GM12873 (cell line): Measurements from ENCODE around the gene MXD4.

ENCODE experiments used
- TF ChIP-seq, protein P1 (sequence below): IDR thresholded peaks from 2 replicates; pipeline ENCODE4 v1.5.1; 2012; ENCODE audit warnings: low read depth, mild to moderate bottlenecking, moderate library complexity, low read length, control low read depth; ENCODE audit not compliant: insufficient read depth; ENCODE audit errors: missing control alignments

The MXD4 gene

DNA sequence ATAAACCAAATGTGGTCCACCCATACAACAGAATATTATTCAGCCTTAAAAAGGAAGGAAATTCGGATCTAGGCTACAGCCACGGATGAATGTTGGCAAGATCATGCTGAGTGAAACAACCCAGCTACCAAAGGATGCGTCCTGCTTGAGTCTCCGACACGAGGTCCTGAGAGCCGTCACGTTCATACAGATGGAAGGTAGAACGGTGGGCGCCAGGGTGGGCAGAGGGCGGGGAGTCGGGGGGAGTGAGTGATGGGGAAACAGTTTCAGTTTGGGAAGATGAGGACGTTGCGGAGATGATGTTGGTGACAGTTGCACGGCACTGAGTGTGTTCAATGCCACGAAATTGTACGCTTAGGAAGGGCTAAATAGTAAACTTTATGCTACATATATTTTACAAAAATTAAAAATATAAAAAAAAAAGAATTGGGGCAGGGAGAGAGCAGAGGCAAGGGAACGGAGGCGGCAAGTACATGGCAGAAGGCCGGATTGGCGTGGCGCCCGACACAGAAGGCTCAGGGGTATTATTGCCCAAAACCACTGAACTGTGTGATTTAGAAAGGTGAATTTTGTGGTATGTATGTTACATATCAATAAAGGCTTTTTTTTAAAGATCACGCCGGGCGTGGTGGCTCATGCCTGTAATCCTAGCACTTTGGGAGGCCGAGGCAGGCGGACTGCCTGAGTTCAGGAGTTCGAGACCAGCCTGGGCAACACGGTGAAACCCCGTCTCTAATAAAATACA, 14.8 kb upstream of the MXD4 start:
- TF ChIP-seq, protein P1, sequence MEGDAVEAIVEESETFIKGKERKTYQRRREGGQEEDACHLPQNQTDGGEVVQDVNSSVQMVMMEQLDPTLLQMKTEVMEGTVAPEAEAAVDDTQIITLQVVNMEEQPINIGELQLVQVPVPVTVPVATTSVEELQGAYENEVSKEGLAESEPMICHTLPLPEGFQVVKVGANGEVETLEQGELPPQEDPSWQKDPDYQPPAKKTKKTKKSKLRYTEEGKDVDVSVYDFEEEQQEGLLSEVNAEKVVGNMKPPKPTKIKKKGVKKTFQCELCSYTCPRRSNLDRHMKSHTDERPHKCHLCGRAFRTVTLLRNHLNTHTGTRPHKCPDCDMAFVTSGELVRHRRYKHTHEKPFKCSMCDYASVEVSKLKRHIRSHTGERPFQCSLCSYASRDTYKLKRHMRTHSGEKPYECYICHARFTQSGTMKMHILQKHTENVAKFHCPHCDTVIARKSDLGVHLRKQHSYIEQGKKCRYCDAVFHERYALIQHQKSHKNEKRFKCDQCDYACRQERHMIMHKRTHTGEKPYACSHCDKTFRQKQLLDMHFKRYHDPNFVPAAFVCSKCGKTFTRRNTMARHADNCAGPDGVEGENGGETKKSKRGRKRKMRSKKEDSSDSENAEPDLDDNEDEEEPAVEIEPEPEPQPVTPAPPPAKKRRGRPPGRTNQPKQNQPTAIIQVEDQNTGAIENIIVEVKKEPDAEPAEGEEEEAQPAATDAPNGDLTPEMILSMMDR: no peak

DNA sequence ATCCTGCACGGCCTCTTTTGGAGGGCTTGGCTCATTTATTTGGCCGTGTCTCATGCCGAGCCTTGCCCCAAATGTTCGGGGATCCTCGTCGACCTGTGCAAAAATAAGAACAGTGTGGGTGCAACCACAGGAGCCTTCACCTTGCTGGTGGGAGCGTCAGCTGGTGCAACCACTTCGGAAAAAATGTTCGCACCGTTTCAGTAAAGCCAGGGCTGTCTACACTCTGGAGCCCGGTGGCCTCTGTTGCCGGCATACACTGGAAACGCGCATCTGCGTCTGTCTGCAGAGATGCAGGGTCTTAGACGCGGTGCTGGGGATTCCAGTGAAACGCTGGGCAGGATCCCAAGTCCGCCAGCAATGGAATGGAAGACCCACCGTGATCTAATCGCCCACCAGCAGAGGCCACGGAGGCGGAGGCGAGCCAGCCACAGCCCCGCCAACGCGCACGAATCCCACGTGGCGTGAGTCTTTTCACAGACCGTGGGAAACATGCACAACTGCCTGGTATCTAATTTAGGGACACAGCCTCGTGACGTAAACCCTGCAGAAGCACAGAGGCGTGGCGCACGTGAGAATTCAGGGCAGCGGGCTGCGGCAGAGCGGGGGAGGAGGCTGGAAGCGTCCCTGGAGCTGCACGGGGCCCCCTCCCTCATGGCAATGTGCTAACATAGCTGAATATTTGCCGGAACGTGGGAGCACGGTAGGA, 13.8 kb upstream of the MXD4 start:
- TF ChIP-seq, protein P1: no peak

DNA sequence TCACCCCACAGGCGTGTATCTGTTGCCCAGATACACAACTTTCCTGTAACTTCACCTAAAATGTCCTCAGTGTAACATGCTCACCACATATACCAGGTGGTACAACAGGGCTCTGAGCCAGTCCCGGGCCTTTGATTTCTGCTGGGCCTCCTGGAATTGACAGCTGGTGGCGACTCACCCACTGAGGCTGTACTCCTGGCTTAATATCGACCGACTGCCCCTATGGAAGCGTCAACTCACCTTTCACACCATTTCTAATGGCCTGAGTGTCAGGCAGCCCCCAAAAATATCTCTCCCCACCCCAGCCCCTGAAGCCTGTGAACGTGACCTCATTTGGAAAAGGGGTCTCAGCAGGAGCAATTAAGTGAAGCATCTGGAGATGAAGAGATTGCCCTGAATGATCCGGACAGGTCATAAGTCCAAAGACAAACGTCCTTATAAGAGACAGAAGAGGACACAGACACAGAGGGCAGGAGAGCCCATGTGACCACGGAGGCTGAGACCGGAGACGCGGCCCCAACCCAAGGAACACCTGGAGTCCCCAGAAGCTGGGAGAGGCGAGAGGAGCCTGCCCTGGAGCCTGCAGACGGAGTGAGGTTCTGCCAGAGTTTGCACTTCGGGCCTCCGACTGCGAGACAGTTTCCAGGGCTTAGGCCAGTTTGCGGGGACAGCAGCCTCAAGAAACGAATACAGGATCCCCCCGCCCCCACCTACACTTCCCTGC, 12.6 kb upstream of the MXD4 start:
- TF ChIP-seq, protein P1: no peak

DNA sequence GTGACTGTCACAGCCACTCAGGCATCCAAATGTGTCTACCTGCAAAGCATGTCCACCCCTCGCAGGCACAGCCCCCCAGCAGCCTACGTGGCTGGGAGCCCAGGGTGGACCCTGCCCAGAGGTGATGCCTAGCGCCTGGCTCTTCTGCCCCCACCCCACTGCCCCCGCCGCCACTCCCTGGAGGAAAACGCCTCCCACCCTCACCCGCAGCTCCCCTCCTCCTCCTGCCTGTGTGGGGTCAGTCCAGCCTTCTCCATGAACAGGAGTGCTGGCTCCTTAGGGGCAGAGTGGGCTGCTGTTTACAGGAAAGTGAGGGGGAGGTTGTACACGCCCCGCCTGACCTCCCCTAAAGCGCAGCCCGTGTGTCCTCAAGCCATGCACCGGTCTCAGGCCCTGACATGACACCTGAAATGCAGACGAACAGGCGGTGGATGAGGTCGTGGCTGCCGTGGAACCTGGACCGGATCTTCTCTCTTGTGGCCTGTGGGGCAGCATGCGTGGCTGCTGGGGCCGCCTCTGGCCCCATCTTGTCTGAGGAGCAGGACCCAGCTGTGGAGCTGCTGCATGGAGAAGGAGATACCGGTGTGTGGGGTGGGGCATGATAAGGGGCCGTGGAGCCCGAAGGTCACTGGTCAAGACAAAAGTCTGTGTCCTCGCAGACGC, 11.9 kb upstream of the MXD4 start:
- TF ChIP-seq, protein P1: no peak

DNA sequence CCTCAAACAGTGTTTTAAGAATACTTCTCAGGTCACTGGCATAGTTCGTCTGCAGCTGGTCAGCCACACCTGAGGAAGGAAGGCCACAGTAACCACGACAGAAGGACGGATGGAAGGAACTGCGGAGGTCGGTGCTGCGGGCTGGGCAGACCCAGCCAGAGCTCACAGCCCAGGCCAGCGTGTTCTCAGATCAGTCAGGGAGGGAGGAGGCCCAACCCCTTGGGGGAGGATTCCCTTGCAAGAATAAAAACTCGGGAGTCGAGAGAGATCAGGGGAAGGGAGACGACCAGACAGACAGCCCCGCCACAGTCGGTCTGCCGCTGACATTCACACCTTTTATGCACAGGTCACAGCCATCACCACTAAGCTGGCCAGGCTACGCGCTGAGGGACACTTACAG, 11.3 kb upstream of the MXD4 start:
- TF ChIP-seq, protein P1: no peak

DNA sequence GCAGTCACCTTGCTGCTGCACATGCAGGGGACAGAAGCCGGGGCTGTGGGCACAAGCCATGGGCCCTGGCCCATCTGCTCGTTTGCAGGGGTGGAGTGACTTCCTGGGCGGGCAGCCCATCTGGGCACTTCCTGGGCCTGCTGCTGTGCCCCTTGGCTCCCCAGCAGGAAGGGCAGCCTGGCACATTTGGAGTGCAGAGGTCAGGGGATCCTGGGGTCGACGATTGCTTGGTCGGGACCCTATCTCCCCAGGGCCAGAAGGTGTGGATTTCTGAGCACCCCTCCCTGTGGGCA, 10.9 kb upstream of the MXD4 start:
- TF ChIP-seq, protein P1: no peak
